GM12801 (cell line): Measurements from ENCODE around the gene PRKG1.

Source experiments
- TF ChIP-seq, protein P1 (sequence below): IDR thresholded peaks from one replicate; pipeline ENCODE4 v1.5.1; 2011; ENCODE audit warnings: control low read depth; ENCODE audit not compliant: insufficient read length; ENCODE audit errors: extremely low read depth

PRKG1 gene

DNA sequence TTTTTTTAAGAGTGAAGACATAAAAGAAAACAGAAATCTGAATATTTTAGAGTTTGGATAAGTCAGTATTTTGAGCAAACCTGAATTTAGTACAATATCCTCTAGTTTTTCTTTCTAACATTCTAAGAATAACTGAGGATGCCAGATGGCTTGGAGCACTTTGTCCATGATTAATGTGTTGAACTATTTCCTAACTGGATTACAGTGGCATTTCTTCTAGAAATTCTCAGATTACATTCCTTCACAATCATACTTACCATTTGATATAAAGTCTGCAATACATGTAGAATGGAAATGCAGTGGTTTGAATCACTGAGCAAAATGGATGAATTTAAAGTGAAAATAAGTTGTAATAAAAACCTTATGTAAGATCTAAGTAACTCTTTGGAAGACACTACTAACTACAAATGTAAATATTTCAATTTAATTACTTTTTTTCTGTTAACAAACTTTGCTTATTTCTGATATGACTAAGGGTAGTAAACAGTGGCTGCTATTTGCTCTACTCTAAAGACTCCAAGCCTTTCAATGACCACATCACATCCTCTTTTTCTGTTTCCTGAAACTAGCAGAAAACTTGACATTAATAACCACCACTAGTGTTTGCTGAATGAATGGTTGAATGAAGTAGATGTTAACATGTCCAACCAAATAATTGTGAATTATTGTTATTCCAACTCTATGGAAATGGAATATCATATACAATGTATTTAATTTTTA is 102.8 kb downstream of the PRKG1 start:
- TF ChIP-seq, protein P1, sequence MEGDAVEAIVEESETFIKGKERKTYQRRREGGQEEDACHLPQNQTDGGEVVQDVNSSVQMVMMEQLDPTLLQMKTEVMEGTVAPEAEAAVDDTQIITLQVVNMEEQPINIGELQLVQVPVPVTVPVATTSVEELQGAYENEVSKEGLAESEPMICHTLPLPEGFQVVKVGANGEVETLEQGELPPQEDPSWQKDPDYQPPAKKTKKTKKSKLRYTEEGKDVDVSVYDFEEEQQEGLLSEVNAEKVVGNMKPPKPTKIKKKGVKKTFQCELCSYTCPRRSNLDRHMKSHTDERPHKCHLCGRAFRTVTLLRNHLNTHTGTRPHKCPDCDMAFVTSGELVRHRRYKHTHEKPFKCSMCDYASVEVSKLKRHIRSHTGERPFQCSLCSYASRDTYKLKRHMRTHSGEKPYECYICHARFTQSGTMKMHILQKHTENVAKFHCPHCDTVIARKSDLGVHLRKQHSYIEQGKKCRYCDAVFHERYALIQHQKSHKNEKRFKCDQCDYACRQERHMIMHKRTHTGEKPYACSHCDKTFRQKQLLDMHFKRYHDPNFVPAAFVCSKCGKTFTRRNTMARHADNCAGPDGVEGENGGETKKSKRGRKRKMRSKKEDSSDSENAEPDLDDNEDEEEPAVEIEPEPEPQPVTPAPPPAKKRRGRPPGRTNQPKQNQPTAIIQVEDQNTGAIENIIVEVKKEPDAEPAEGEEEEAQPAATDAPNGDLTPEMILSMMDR: no peak

DNA sequence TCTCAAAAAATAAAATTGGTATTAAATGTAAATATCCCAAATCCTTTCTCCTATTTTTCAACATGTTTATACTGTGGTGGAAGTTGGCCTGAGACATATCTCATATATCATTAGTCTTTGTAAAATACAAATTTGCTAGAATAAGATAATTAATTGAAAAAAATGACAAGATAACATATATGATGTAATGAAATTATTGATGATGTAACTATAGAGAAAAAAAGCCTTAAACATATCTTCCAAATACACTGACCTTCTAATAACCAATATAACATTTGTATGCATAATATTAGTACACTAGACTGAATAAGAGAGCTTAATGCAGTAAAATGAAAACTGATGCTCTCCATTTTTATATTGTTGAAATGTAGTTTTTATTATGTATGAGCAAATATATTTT is 104.3 kb downstream of the PRKG1 start:
- TF ChIP-seq, protein P1: no peak

DNA sequence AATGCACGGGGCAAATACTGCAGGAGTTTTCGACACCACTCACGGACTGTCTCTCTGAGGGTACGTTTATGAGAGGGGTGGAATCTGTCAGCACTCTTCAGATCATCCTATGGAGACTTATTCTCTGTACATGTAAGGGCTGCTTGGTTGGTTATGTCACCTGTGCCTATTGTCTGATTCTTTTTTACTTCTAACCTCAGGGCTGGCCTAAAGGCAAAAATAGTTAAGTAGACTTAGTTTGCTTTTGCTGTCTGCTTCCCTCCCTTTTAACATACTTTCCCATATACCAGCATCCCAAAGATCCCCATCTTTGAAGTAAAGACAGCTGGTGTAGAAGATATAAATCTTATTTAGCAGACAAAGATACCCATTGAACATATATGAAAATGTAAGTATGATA is 105.9 kb downstream of the PRKG1 start:
- TF ChIP-seq, protein P1: no peak

DNA sequence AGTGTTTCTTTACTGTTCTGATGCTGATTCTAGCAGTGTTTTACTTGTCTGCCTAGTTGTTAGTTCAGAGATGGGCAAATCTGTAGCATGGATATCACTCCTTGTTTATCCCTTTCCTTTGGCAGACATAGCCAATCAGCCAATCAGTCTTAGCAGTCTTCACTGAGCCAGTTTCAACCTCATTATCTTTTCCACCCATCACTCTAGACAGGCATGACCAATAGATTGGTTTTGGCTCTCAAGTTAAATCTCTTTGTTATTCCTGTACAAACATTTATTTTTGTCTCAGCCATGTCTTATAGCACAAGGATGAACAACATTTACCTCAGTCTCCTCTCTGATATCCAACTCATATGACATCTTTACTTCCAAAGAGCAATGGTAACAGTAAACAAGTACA is 109.5 kb downstream of the PRKG1 start:
- TF ChIP-seq, protein P1: no peak

DNA sequence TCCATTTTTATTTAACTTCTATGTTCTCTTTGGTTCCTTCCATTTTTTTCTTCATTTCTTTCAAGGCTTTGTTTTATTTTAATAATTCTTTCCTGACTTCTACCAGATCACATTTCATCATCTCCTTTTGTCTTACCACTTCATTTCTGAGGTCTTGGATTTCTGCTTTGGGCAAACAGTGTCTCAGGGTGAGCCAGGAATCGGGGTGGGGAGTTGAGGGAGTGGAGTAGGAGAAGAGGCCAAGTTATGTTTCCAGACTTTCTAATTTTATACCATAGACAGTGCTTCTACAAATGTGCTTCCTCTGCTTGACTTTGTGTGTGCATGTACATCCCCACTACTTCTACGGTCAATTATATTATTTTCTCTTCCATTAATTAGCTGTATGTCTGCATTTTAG is 112.1 kb downstream of the PRKG1 start:
- TF ChIP-seq, protein P1: no peak

DNA sequence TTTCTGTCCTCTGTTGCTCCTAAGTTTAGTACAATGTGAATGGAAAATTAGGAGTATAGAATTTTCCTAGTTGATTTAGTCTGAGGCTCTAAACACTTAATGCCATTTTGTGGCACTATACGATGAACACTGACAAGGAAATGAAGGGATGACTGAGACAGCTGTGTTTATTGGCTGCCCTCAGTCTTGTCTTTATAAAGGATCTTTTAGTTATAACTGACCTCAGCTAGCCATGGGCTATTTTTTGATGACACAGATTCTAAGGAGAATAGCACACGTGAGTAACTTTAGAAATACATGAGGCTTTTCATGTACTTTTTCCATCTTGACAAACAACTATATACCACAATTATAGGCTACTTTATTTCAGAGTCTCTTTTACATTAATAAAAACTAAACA is 113.7 kb downstream of the PRKG1 start:
- TF ChIP-seq, protein P1: no peak

DNA sequence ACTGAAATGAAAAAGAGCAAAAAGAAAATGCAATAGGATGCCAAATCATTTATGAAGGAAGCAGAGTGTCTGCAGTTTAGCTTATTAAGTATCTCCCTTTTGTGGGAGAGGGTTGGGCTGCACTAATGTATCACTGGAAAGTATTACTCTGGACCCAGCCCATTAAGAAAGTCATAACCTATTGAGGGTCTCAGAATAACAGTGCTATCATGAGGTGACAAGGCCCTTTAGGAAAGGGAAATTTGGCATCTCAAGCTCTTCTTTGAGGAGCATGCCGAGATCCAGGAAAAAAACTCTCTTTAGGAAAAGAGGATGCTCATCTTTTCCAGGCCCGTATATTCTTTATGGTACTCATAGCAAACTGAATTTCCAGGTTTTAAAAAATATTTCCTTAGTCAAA is 114.6 kb downstream of the PRKG1 start:
- TF ChIP-seq, protein P1: no peak
